Activated T-helper 17 cell treated with anti-CD3 and anti-CD28 coated beads, Interleukin-2, amount 50 U/mL, for 72 hours (primary cell): ENCODE measurements around the gene ARHGEF26. TPM values are rescaled to one million over a fixed set of nuclear protein-coding genes. Genes with fewer than 3 reads are reported as not detected.
A peak's percentile ranks its signal among the peaks of the same experiment; 100 is the strongest.

Experiments
- ATAC-seq: fragments of 150-1000 bp; cut with Tn5 transposase; replicated peaks from 2 replicates; pipeline ENCODE4 v1.10.0; 2021; ENCODE audit warnings: mild to moderate bottlenecking, moderate library complexity
- H3K27ac Mint-ChIP-seq: one replicate; pipeline ENCODE4 v1.8.0; 2022; ENCODE audit warnings: mixed read lengths
- H3K27me3 Mint-ChIP-seq: one replicate; pipeline ENCODE4 v1.8.0; 2022; ENCODE audit warnings: mixed read lengths
- H3K36me3 Mint-ChIP-seq: one replicate; pipeline ENCODE4 v1.8.0; 2022; ENCODE audit warnings: low read depth, mild to moderate bottlenecking, mixed read lengths
- H3K4me1 Mint-ChIP-seq: one replicate; pipeline ENCODE4 v1.8.0; 2022; ENCODE audit warnings: mixed read lengths
- H3K4me3 Mint-ChIP-seq: one replicate; pipeline ENCODE4 v1.8.0; 2022; ENCODE audit warnings: mild to moderate bottlenecking, mixed read lengths
- H3K9me3 Mint-ChIP-seq: one replicate; pipeline ENCODE4 v1.8.0; 2022; ENCODE audit warnings: mixed read lengths
- total RNA-seq, 2 donors: library from RNA; stranded (reverse); gene quantifications; one replicate each; pipeline ENCODE4 v1.2.3, GENCODE V29; 2022

ARHGEF26 gene
- total RNA-seq, 2 donors from 2014 or later = 0.13 to 0.17 TPM

DNA sequence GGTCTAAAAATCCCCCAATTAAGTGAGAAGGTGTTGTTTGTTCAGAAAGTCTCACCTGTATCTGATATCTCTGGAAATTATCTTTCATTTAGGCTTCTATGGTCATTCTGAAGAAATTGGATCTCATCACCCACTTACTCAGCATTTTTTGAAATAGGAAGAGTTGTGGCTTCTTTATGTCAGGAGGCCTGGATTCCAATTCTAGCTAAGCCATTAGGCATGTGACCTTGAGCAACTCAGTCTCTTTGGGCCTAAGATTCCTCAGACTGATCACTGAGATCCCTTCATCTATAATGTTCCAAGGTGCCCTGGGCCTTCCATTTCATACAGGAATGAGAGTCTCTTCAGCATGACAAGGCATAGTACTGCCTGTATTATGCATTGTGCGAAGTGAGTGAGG is 70.3 kb downstream of the ARHGEF26 start:
- Mint-ChIP-seq H3K36me3 (no peaks in the 10 kb centered on the region), H3K27ac (no peak overlapping the region), H3K9me3 (no peaks in the 10 kb centered on the region), H3K4me1 (no peaks in the 10 kb centered on the region), H3K4me3 (no peak overlapping the region), H3K27me3 (peaks cover 19% of the 10 kb centered on the region)
- ATAC-seq = no peak

DNA sequence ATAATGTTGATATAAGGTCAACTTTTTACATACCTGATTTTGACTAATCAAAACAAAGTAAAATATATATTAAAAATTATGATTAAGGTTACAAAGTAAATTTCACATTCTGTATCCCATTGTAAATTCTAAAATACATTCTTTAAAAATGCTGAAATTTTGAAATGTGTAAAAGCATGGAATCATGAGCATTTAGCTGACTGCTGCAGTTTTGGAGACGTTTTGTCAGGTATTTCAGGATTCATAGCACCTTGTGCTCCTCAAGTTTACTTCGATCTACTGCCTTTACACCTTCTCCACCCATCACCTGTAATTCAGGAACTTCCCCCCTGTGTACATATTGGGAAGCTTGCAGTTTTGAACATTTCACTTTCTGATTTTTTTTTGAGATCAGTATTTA is 71.0 kb downstream of the ARHGEF26 start:
- Mint-ChIP-seq H3K9me3 (no peaks in the 10 kb centered on the region), H3K27me3 (peaks cover 19% of the 10 kb centered on the region), H3K4me3 (no peak overlapping the region), H3K36me3 (no peaks in the 10 kb centered on the region), H3K27ac (no peak overlapping the region), H3K4me1 (no peaks in the 10 kb centered on the region)
- no peak for ATAC-seq

DNA sequence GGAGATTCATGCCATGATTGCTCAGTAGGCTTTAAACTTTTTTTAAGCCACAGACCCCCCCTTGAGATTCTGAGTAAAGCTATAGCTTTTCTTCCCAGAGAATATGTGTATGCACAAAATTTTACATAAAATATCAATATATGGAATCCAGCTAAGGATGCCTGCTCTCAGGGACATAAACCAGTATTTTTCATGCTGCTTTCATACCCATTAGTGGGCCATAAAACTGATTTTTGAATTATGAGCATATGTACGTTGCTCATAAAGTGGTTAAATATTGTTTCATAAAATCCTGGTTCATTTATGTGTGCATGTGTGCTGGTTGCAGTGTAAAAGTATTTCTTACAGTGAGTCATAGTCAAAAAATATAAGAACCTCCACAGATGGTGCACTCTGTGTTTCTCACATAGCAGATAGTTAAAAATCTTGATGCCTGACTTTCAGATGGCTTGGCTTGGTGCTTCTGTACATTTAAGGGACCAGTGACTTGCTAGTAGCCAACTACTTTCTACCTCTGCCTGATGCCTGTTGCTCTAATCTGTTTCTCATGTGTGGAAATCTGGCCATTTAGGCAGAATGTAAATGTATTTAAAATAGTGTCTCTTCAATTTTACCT is 71.9 kb downstream of the ARHGEF26 start:
- H3K9me3 Mint-ChIP-seq = no peaks in the 10 kb centered on the region

DNA sequence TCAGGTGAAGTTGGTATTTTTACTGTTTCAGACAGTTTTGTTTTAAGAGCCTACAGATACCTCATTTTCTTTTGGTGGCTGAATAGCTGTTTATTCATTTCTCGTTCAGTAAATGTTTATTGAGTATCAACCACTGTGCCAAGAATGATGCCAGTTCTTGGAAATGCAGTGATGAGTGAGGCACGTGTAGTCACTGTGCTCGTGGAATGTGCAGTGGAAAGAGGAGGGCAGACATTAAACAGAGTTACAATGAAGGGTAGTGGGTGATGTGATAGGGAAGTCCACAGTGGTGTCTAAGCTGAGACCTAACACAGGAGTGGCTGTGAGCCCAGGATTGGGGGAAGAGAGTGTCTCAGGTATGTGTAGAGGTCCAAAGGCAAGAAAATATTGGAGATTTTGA is 73.7 kb downstream of the ARHGEF26 start:
- ATAC-seq = no peak
- peaks cover 19% of the 10 kb centered on the region for H3K27me3 Mint-ChIP-seq
- no peaks in the 10 kb centered on the region for H3K4me1 Mint-ChIP-seq
- no peaks in the 10 kb centered on the region for H3K36me3 Mint-ChIP-seq
- H3K9me3 Mint-ChIP-seq = no peaks in the 10 kb centered on the region
- no peak overlapping the region for H3K4me3 Mint-ChIP-seq
- H3K27ac Mint-ChIP-seq = no peak overlapping the region

More for the DNA sequence above, 71.9 kb downstream of the ARHGEF26 start:
- Mint-ChIP-seq H3K4me1 (no peaks in the 10 kb centered on the region), H3K36me3 (no peaks in the 10 kb centered on the region), H3K4me3 (no peak overlapping the region), H3K27me3 (peaks cover 19% of the 10 kb centered on the region), H3K27ac (no peak overlapping the region)
- no peak for ATAC-seq

DNA sequence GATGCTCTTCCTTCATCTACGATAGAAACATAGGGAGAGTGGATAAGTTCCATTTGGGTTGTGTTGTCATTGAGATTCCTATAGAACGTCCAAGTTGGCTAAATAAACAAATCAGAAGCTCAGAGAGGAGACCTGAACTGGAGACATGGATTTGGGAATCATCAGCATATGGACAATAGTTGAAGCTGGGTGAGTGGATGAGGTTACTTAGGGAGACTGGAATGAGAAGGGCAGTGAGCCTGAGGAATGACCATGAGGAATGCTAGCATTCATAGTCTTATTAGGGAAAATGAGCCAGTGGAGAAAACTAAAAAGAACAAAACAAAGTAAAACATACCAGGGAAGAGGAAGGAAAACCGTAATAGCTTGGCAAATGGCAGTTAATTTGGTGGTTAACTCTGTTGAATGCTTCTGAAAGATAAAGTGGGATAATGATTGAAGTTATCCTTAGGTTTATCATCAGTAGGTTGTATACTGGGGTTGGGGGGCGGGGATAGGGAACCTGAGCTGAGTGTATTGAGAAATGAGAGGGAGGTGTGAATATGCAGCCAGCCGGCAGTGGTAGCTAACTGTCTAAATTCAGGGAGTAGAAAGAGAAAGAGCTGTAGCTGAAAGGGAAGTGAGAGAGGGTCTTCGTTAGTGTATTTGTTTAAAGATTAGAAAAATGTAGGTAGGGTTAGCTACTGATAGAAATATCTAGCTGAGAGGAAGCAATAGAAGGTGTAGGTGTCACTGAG is 74.6 kb downstream of the ARHGEF26 start:
- Mint-ChIP-seq H3K27me3 (peaks cover 19% of the 10 kb centered on the region), H3K36me3 (no peaks in the 10 kb centered on the region), H3K4me3 (no peak overlapping the region), H3K27ac (no peak overlapping the region), H3K4me1 (no peaks in the 10 kb centered on the region), H3K9me3 (no peaks in the 10 kb centered on the region)
- ATAC-seq = no peak

DNA sequence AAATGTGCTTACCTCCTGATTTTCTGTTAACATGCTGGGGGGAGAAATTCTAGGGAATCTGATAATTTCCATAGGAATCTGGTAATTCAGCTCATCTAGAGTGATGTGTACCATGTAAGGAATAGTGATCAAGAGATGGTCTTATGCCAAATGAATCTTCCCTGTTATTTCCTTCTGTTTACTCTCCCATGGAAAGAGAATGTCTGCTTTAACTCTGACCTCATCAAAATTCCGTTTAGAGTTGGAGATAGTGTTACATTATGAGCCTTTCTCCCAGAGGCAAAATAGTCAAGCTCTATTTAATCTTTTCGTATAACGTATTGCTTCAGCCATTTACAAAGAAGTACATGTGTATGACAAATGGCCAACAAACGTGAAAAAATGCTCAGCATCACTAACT is 76.6 kb downstream of the ARHGEF26 start:
- no peak for ATAC-seq
- Mint-ChIP-seq H3K4me1 (no peaks in the 10 kb centered on the region), H3K4me3 (no peak overlapping the region), H3K9me3 (no peaks in the 10 kb centered on the region), H3K27ac (no peak overlapping the region), H3K36me3 (no peaks in the 10 kb centered on the region), H3K27me3 (peaks cover 15% of the 10 kb centered on the region)

DNA sequence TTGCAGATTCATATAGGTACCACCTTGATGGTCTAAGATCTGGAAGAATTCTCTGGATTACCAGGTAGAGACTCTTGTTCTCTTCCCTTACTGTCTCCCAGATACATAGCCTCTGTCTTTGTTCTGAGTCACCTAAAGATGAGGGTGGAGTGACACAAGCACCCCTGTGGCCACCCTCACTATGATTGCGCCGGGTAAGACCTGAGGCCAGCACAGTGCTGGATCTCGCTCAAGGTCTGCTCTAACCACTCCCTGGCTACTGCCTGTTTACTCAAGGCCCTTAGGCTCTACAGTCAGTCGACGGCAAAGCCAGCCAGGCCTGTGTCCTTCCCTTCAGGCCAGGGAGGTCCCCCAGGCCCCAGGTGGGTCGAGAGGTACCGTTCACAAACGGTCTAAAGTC is 88.3 kb downstream of the ARHGEF26 start:
- Mint-ChIP-seq H3K36me3 (no peaks in the 10 kb centered on the region), H3K4me1 (no peaks in the 10 kb centered on the region), H3K27ac (no peak overlapping the region), H3K27me3 (peaks cover 28% of the 10 kb centered on the region), H3K9me3 (no peaks in the 10 kb centered on the region), H3K4me3 (no peak overlapping the region)
- ATAC-seq = no peak

DNA sequence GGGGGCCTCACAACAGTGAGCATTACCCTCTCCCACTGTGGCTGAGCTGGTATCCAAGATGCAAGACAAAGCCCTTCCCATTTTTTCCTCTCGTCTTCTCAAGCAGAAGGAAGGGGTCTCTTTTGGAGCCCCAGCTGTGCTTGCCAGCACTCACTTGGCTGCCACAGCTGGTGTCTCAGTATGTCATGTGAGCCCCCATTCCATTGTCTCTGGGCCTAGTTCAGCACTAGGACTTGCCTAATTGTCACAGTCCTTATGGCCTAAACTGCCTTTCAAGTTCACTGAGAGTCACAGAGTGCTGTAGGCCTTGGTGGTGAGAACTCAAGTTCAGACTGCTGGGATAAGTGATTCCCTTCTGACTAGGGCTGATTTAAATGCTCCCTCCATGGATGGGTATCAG is 89.8 kb downstream of the ARHGEF26 start:
- Mint-ChIP-seq H3K27ac (no peak overlapping the region), H3K36me3 (no peaks in the 10 kb centered on the region), H3K4me1 (no peaks in the 10 kb centered on the region), H3K4me3 (no peak overlapping the region), H3K27me3 (peaks cover 18% of the 10 kb centered on the region), H3K9me3 (no peaks in the 10 kb centered on the region)
- ATAC-seq = no peak

DNA sequence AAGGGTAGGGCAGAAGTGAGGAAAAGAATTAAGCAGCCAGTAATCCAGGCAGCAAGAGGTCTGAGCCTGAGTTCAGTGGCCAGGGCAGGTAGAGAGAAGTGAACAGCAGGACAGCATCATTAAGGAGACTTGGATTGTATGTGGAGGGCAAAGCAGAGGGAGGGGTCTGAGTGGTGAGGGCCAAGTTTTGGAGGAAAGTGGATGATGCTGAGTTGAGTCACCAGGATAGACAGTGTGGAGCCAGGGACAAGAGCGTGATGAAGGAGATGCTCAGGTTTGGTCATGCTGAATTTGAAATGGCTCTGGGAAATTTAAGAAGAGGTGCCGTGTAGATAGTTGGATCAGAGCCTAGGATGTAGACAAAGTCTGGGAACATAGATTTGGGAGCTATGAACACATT is 93.1 kb downstream of the ARHGEF26 start:
- Mint-ChIP-seq H3K36me3 (no peaks in the 10 kb centered on the region), H3K4me1 (no peaks in the 10 kb centered on the region), H3K9me3 (no peaks in the 10 kb centered on the region), H3K4me3 (no peak overlapping the region), H3K27ac (no peak overlapping the region), H3K27me3 (peaks cover under 1% of the 10 kb centered on the region)
- no peak for ATAC-seq

DNA sequence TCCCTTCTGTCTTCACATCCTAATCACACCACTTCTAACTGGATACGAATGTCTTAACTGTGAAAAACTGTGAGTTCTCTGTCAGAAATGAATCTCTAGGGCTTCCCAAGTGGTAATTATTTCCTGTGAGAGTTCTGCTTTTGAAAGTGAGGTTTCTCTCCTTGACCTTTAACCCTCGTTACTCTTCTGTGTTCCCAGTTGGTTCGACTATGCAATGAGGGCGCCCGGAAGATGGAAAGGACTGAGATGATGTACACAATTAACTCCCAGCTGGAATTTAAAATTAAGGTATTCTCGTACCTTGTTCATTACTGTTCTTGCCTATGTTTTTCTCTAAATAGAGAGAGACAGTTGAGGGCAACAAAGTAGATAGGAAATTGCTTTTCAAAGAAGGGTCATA is 96.5 kb downstream of the ARHGEF26 start:
- no peaks in the 10 kb centered on the region for H3K4me1 Mint-ChIP-seq
- H3K27ac Mint-ChIP-seq = no peak overlapping the region
- no peaks in the 10 kb centered on the region for H3K9me3 Mint-ChIP-seq
- H3K36me3 Mint-ChIP-seq = no peaks in the 10 kb centered on the region
- no peak for ATAC-seq
- H3K4me3 Mint-ChIP-seq = no peak overlapping the region
- no peaks in the 10 kb centered on the region for H3K27me3 Mint-ChIP-seq

DNA sequence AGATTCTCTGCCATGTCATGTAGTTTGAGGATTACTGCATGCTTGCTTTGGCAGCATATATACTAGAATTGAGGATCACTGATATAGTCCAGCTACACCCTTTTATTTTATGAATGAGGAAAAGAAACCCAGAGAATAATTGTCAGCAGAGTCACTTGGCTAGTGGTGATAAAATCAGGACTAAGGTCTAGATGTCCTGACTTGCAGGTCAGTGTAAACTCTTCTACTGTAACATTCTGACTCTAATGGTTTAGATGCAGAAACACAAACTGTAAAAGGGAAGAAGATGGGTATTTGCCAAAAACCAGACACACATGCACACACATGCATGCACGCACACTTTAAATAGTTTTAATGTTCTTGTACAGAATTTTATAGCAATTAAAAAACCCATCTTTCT is 97.5 kb downstream of the ARHGEF26 start:
- H3K36me3 Mint-ChIP-seq = no peaks in the 10 kb centered on the region
- no peaks in the 10 kb centered on the region for H3K27me3 Mint-ChIP-seq
- H3K27ac Mint-ChIP-seq = no peak overlapping the region
- no peak for ATAC-seq
- H3K9me3 Mint-ChIP-seq = no peaks in the 10 kb centered on the region
- H3K4me1 Mint-ChIP-seq = peaks cover 4% of the 10 kb centered on the region
- no peak overlapping the region for H3K4me3 Mint-ChIP-seq

DNA sequence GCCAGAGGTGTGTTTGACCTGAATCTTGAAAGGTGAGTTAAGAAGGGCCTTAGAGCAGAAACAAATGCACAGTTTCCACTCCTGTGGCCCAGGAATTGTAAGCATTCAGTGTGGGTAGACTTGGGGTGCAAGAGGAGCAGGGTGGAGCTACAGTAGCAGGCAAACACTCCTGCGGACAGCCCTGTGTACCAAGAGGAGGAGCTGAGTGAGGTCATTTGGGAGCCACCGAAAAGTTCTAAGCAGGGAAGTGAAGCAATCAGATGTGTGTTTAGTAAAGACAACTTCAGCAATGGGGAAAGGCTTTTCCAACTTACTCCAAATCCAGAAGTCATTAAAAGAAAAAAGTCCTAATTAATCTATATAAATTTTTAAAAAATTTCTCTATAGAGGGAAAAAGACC is 99.3 kb downstream of the ARHGEF26 start:
- no peaks in the 10 kb centered on the region for H3K36me3 Mint-ChIP-seq
- H3K4me3 Mint-ChIP-seq = no peak overlapping the region
- no peaks in the 10 kb centered on the region for H3K9me3 Mint-ChIP-seq
- no peaks in the 10 kb centered on the region for H3K27me3 Mint-ChIP-seq
- peaks cover 4% of the 10 kb centered on the region for H3K4me1 Mint-ChIP-seq
- no peak for ATAC-seq
- H3K27ac Mint-ChIP-seq = no peak overlapping the region

DNA sequence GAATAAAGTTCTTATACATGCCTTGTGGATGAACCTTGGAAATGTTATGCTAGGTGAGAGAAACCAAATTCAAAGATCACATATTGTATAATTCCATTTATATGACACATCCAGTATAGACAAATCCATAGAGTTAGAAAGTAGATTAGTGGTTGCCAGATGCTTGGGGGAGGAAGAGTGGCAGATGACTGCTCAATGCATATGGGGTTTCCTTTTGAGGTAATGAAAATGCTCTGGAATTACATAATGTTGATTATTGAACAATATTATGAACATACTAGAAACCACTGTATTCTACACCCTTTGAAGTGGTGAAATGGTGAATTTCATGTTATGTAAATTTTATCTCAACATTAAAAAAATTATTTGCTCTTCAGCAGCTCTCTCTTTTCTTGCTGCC is 102.3 kb downstream of the ARHGEF26 start:
- H3K27me3 Mint-ChIP-seq = peaks cover 7% of the 10 kb centered on the region
- no peak overlapping the region for H3K4me3 Mint-ChIP-seq
- no peaks in the 10 kb centered on the region for H3K36me3 Mint-ChIP-seq
- H3K4me1 Mint-ChIP-seq = peaks cover 4% of the 10 kb centered on the region
- H3K27ac Mint-ChIP-seq = no peak overlapping the region
- peak; percentile 12 for ATAC-seq
- no peaks in the 10 kb centered on the region for H3K9me3 Mint-ChIP-seq

DNA sequence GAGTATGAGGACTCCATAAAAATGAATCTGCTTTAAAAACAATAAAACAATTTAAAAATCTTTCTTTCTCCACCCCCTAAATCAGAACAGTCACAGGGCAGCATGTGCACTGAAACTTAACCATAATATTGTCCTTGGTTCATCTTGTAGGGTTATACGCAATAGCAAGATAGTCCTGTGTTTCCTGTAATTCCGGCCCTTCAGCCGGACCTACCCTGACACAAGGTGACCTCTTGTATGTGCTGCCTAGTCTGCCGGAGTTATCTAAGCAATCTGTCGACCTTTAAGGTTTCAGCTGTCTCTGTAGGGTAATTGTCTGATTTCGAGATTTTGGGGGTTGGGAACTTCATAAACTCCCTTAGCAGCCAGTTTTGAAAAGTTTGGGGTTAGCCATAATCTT is 103.2 kb downstream of the ARHGEF26 start:
- Mint-ChIP-seq H3K4me3 (no peak overlapping the region), H3K4me1 (peaks cover 4% of the 10 kb centered on the region), H3K27ac (no peak overlapping the region), H3K9me3 (no peaks in the 10 kb centered on the region), H3K36me3 (no peaks in the 10 kb centered on the region), H3K27me3 (peaks cover 8% of the 10 kb centered on the region)
- ATAC-seq = no peak

DNA sequence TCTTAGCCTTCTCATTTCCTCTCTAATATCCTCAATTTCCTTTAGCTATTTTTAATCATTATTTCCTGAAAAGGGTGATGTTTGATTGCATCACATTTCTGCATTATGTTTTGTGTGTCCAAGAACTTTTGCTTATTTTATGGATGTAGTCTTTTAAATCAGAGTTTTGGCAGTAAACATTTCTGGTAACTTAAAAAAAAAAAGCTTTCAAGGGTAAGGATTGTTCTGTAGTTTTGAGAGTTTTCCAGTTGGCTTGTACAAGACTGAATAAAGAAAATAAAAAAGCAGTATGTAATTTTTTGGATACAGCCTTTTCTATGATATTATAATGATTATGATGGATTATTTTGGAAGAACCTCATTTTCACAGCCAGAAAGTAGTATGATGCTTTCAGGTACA is 103.7 kb downstream of the ARHGEF26 start:
- Mint-ChIP-seq H3K27me3 (peaks cover 8% of the 10 kb centered on the region), H3K27ac (no peak overlapping the region), H3K9me3 (no peaks in the 10 kb centered on the region), H3K36me3 (no peaks in the 10 kb centered on the region), H3K4me1 (peaks cover 4% of the 10 kb centered on the region), H3K4me3 (no peak overlapping the region)
- ATAC-seq = no peak
